ENCODE data around the gene LBHD1. TPM values are rescaled to one million over a fixed set of nuclear protein-coding genes. Genes with fewer than 3 reads are reported as not detected.

The LBHD1 gene
- total and polyA plus RNA-seq, 2 of the 13 experiments (the other 11 are each of a cell fraction or from before 2014, with no cell fraction given): 3.2 to 3.7 TPM

DNA sequence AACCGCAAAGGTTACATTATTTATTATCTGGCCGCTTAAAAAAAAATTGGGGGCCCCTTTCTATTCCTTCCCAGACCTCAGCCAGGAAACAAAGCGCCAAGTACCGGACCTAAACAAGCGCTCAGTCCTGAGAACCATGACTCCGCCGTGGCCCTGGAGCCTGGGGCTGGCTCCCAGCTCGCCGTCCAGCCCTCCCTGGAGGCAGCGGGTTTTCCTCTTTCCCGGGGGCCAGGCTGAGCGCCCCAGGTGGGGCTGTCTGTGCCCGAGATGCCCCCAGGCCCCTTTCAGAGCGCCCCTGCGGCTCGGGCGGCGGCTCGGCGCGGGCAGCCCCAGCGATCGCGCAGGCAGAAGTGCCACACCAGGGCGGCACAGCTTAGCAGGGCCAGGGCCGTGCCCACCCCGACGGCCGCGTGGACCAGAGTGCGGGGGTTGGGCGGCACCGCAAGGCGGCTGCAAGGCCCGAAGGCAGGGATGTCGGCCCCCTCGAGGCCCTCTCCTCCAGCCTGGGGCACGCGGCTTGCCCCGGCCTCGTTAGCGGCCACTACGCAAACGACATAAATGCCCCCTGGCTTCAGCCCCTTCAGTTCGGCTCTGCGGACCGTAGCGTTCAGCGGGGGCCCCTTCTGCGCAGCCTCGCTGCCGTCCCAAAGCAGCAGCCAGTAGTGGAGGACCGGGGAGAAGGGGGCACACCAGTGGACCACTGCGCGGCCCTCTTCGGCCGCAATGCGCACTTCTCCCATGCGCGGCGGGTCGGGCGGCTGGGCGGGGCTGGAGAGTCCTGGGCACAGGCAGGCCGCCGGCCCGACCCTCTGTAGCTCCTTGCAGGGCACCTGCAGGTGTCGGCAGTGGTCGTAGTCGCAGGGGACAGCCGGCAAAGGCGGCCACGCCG, 15.7 kb upstream of the LBHD1 start (continued):
- TF ChIP-seq, protein P1, sequence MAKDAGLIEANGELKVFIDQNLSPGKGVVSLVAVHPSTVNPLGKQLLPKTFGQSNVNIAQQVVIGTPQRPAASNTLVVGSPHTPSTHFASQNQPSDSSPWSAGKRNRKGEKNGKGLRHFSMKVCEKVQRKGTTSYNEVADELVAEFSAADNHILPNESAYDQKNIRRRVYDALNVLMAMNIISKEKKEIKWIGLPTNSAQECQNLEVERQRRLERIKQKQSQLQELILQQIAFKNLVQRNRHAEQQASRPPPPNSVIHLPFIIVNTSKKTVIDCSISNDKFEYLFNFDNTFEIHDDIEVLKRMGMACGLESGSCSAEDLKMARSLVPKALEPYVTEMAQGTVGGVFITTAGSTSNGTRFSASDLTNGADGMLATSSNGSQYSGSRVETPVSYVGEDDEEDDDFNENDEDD (CRISPR knock-in tag; IDR thresholded peaks at IDR 0.05; ENCODE audit: borderline replicate concordance): no peak
- TF ChIP-seq SIX4 (CRISPR knock-in tag; IDR thresholded peaks at IDR 0.05): no peak

DNA sequence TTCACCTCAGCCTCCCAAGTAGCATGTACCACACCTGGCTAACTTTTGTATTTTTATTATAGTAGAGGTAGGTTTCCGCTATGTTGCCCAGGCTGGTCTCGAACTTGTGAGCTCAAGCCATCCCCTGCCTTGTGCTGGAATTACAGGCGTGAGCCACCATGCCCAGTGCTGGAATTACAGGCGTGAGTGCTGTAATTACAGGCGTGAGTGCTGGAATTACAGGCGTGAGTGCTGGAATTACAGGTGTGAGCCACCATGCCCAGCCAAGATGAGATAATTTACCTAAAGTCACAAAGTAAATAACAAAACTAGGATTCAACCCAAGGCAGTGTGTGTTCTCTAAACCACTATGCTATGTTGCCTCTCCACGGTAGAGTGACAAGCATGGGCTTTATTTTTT, 10.5 kb upstream of the LBHD1 start:
- Histone ChIP-seq H2AFZ (ENCODE audit: low read length) (no peak overlapping the region), H3K4me3 (replicated peaks in 1 of 3; ENCODE audit: insufficient read depth in 1 of 3, low read depth in 2 of 3, low read length in 3 of 3) (no peak overlapping the region), H3K79me2 (ENCODE audit: insufficient read depth, low read length) (peaks cover 8% of the 10 kb centered on the region), H3K9ac (ENCODE audit: insufficient read depth, low read depth, low read length) (no peak overlapping the region), H3K27ac (ENCODE audit: extremely low read length, insufficient read depth, low read length) (no peak overlapping the region), H4K20me1 (ENCODE audit: insufficient read depth, low read length) (no peaks in the 10 kb centered on the region), H3K36me3 (replicated peaks in 1 of 2; ENCODE audit: control insufficient read depth in 1 of 2, insufficient read depth in 2 of 2, low read length in 2 of 2) (no peaks in the 10 kb centered on the region), H3K4me2 (ENCODE audit: low read depth, low read length) (no peak overlapping the region), H3K4me1 (ENCODE audit: insufficient read depth, low read length) (peaks cover 30% of the 10 kb centered on the region), H3K27me3 (ENCODE audit: control insufficient read depth in 1 of 2, insufficient read depth in 2 of 2, low read length in 2 of 2) (no peaks in the 10 kb centered on the region), H3K9me3 (ENCODE audit: low read length) (no peaks in the 10 kb centered on the region)
- no TSS peak for BruUV-seq (replicated peaks)
- POLR2A ChIA-PET: interaction anchor here (2.0 kb wide), 1 partner anchor 17 kb away, joined by 4 read pairs; the partner anchor contains the start of gene CSKMT
- intact Hi-C loops (cut with micrococcal nuclease; ENCODE audit: unreplicated experiment) (no loop called here), in situ Hi-C loops (cut with HindIII; ENCODE audit: extremely low pct_ligation_motif_present, low pct_unique_long_range_greater_than_20kb) (no loop called here)
- TF ChIP-seq JARID2 (CRISPR knock-in tag; IDR thresholded peaks at IDR 0.05; ENCODE audit: insufficient replicate concordance): no peak
- no peak for TF ChIP-seq RAD51 (IDR thresholded peaks at IDR 0.05; ENCODE audit: borderline replicate concordance)
- no peak for TF ChIP-seq BCL6 (CRISPR knock-in tag; IDR thresholded peaks at IDR 0.05)
- no peak for TF ChIP-seq ZNF432 (CRISPR knock-in tag; IDR thresholded peaks at IDR 0.05; ENCODE audit: borderline replicate concordance)
- no peak for TF ChIP-seq ZNF451 (CRISPR knock-in tag; IDR thresholded peaks at IDR 0.05)
- no peak for TF ChIP-seq ATRX (CRISPR knock-in tag; IDR thresholded peaks at IDR 0.05; ENCODE audit: borderline replicate concordance)
- no peak for TF ChIP-seq DR1 (CRISPR knock-in tag; IDR thresholded peaks at IDR 0.05)
- no peak for TF ChIP-seq SMYD3 (CRISPR knock-in tag; IDR thresholded peaks at IDR 0.05)
- TF ChIP-seq KAT2B (IDR thresholded peaks at IDR 0.05; ENCODE audit: borderline replicate concordance, low read depth, low read length): no peak
- no peak for TF ChIP-seq LCORL (IDR thresholded peaks at IDR 0.05)
- no peak for TF ChIP-seq LCORL (CRISPR knock-in tag; IDR thresholded peaks at IDR 0.05)
- TF ChIP-seq EZH2 (conservative IDR thresholded peaks at IDR 0.05; ENCODE audit: low read depth, low read length): no peak
- DNase-seq (ENCODE audit: low spot score): no peak
- CTCF ChIA-PET (ENCODE audit: low intra/inter-chr PET ratio, low total read pairs): no interaction called here
- no peak for FAIRE-seq
- 78% methylated on average over 7 of the region's 7 CpGs for WGBS (ENCODE audit: low lambda C conversion rate)
- no peak for ATAC-seq

Measured in HepG2 (cell line).